ENCODE measurements around the gene ACP5. TPM values are rescaled to one million over a fixed set of nuclear protein-coding genes. Genes with fewer than 3 reads are reported as not detected.
A peak's percentile ranks its signal among the peaks of the same experiment; 100 is the strongest.

ACP5 gene
- total and polyA plus RNA-seq, 10 of the 15 experiments (the other 5 are each of a cell fraction or from before 2014, with no cell fraction given) = 1.0 to 73.4 (median 36.8) TPM

- TF ChIP-seq SKIL (IDR thresholded peaks at IDR 0.05; ENCODE audit: low read depth, poor library complexity, severe bottlenecking) (peak; percentile 60), IKZF2 (IDR thresholded peaks at IDR 0.05) (peak; percentile 67 to 74; a peak in 3 of 4 replicates), CBX5 (IDR thresholded peaks at IDR 0.05; ENCODE audit: low read depth) (0 out of 2 replicates have a peak, but pooled peaks have one; percentile 19), SMARCA5 (IDR thresholded peaks at IDR 0.05) (peak; percentile 84; the same call in 1 of the 2 replicates), SUPT20H (IDR thresholded peaks at IDR 0.05; ENCODE audit: borderline replicate concordance, control insufficient read depth, low read depth, low read length) (no peak), SMC3 (IDR thresholded peaks at IDR 0.05; ENCODE audit: borderline replicate concordance, low read length) (peak; percentile 90), USF2 (IDR thresholded peaks at IDR 0.05; ENCODE audit: borderline replicate concordance, low read depth, low read length) (no peak), NBN (IDR thresholded peaks at IDR 0.05) (peak; percentile 60; the same call in 1 of the 2 replicates), RAD51 (IDR thresholded peaks at IDR 0.05) (peak; percentile 70; the same call in 1 of the 2 replicates), TBL1XR1 (IDR thresholded peaks at IDR 0.05; ENCODE audit: low read depth, low read length) (no peak), EP300 (IDR thresholded peaks at IDR 0.05; ENCODE audit: borderline replicate concordance in 1 of 2, control insufficient read depth in 1 of 2, low read depth in 2 of 2, low read length in 2 of 2) (peak in 1 of 2 experiments; percentile 42; a peak in 2 of 4 replicates), MEF2A (IDR thresholded peaks at IDR 0.05; ENCODE audit: insufficient read depth, low read depth, low read length) (0 out of 2 replicates have a peak, but pooled peaks have one; percentile 12), SPI1 (IDR thresholded peaks at IDR 0.05; ENCODE audit: borderline replicate concordance, insufficient read depth, low read depth, low read length) (no peak), NFIC (IDR thresholded peaks at IDR 0.05; ENCODE audit: low read depth, low read length) (peak; percentile 59; the same call in 1 of the 2 replicates), CBFB (IDR thresholded peaks at IDR 0.05; ENCODE audit: low read depth) (no peak), SMAD1 (IDR thresholded peaks at IDR 0.05; ENCODE audit: low read depth, partially characterized antibody) (peak; percentile 11), ATF7 (IDR thresholded peaks at IDR 0.05; ENCODE audit: low read depth) (peak; percentile 27; the same call in 1 of the 2 replicates), IRF4 (IDR thresholded peaks at IDR 0.05; ENCODE audit: low read depth, low read length) (peak; percentile 53; the same call in 1 of the 2 replicates), POLR2AphosphoS5 (IDR thresholded peaks at IDR 0.05; ENCODE audit: low read length) (peak; percentile 37; the same call in 1 of the 2 replicates), NFYA (IDR thresholded peaks at IDR 0.05; ENCODE audit: borderline replicate concordance, low read depth, low read length) (no peak), IRF5 (IDR thresholded peaks at IDR 0.05; ENCODE audit: borderline replicate concordance) (no peak), CTCF (IDR thresholded peaks at IDR 0.05 in 2 of 3, conservative IDR thresholded peaks at IDR 0.05 in 1 of 3; ENCODE audit: control insufficient read depth in 2 of 3, extremely low read depth in 1 of 3, insufficient read depth in 1 of 3, low read depth in 3 of 3, low read length in 3 of 3) (peak; percentile 68 to 90 (median 77)), PML (IDR thresholded peaks at IDR 0.05; ENCODE audit: low read length) (peak; percentile 49; the same call in 1 of the 2 replicates), MEF2B (IDR thresholded peaks at IDR 0.05; ENCODE audit: partially characterized antibody, poor library complexity, severe bottlenecking) (peak; percentile 82)
These were observed 16.9 kb downstream of the ACP5 start (continued) for GRCh38 chr19:11560404-11561051.
